Muscle of leg (tissue), 11 donors: ENCODE measurements around the gene HPGDS. TPM values are rescaled to one million over a fixed set of nuclear protein-coding genes. Genes with fewer than 3 reads are reported as not detected.
"Not testable (repeated sequence)": the region's sequence is repeated elsewhere in the genome, so short reads cannot be mapped to it uniquely, and the experiment has no call there.

Experiments used
- DNase-seq: peaks from one replicate; pipeline ENCODE4 v3.0.0; 2013
- H3K27ac ChIP-seq: one replicate; pipeline ENCODE4 v1.5.1; 2013; ENCODE audit warnings: mild to moderate bottlenecking, low read length, control low read depth
- H3K27me3 ChIP-seq: one replicate; pipeline ENCODE4 v1.6.1; 2013; ENCODE audit warnings: low read length; ENCODE audit not compliant: control insufficient read depth, insufficient read depth
- H3K36me3 ChIP-seq: one replicate; pipeline ENCODE4 v1.6.1; 2013; ENCODE audit warnings: low read length; ENCODE audit not compliant: control insufficient read depth, insufficient read depth
- H3K4me1 ChIP-seq: one replicate; pipeline ENCODE4 v1.6.1; 2013; ENCODE audit warnings: low read length; ENCODE audit not compliant: control insufficient read depth, insufficient read depth
- H3K4me3 ChIP-seq: one replicate; pipeline ENCODE4 v1.5.1; 2013; ENCODE audit warnings: low read length, control low read depth
- H3K9me3 ChIP-seq: replicated peaks from 2 replicates; pipeline ENCODE4 v1.6.1; 2013; ENCODE audit warnings: low read depth, low read length; ENCODE audit not compliant: control insufficient read depth
- WGBS: methylation state at CpG from one replicate; pipeline ENCODE4 v1.1.5; 2013; ENCODE audit warnings: missing lambda C conversion rate; ENCODE audit not compliant: insufficient coverage; 5-methylcytosine and 5-hydroxymethylcytosine counted together
- polyA plus RNA-seq, 8 donors: library from polyadenylated mRNA; unstranded; fragments of 120-200 nt; gene quantifications; one replicate each; pipeline versions ENCODE4 v1.2.1 to v1.2.3, GENCODE V29; 2013; ENCODE audit warnings: inconsistent platforms in 1 of 8, low replicate concordance in 1 of 8; ENCODE audit not compliant: insufficient read length in 8 of 8, insufficient read depth in 1 of 8
- total RNA-seq: library from RNA; stranded (reverse); fragments of 120-200 nt; gene quantifications from one replicate; pipeline ENCODE4 v1.2.4, GENCODE V29; 2013

HPGDS gene
- total and polyA plus RNA-seq, 9 donors, result 6.7 to 10.5 (median 8.5) TPM

GRCh38 chr4:94334962-94335361 is 7.7 kb downstream of the HPGDS start:
- Histone ChIP-seq H3K27ac (no peak overlapping the region), H3K27me3 (no peaks in the 10 kb centered on the region), H3K9me3 (no peaks in the 10 kb centered on the region), H3K4me1 (peaks cover 3% of the 10 kb centered on the region), H3K36me3 (no peaks in the 10 kb centered on the region), H3K4me3 (no peak overlapping the region)
- no CpG with 5 or more reads among the region's 3 CpGs for whole genome bisulfite sequencing
- DNase-seq, result no peak

- no peaks in the 10 kb centered on the region for H3K27me3 ChIP-seq
- H3K9me3 ChIP-seq, result no peaks in the 10 kb centered on the region
- peak; percentile 93 for DNase-seq
- no peaks in the 10 kb centered on the region for H3K36me3 ChIP-seq
- peak overlapping the region; percentile 26 for H3K27ac ChIP-seq
- no CpG with 5 or more reads among the region's 2 CpGs for WGBS
- H3K4me1 ChIP-seq, result peaks cover 3% of the 10 kb centered on the region
- H3K4me3 ChIP-seq, result no peak overlapping the region
Measured at GRCh38 chr4:94334476-94334875, 8.2 kb downstream of the HPGDS start.

- peak; percentile 59 for DNase-seq
Measured at GRCh38 chr4:94333866-94334265, 8.8 kb downstream of the HPGDS start.

GRCh38 chr4:94332983-94333590 is 9.5 kb downstream of the HPGDS start:
- H3K36me3 ChIP-seq, result no peaks in the 10 kb centered on the region
- no peaks in the 10 kb centered on the region for H3K27me3 ChIP-seq
- H3K4me3 ChIP-seq, result no peak overlapping the region
- peaks cover 3% of the 10 kb centered on the region for H3K4me1 ChIP-seq
- no peaks in the 10 kb centered on the region for H3K9me3 ChIP-seq
- no CpG with 5 or more reads among the region's 5 CpGs for WGBS
- DNase-seq, result peak; percentile 59
- H3K27ac ChIP-seq, result no peak overlapping the region

More at GRCh38 chr4:94333866-94334265, 8.8 kb downstream of the HPGDS start:
- Histone ChIP-seq H3K36me3 (no peaks in the 10 kb centered on the region), H3K9me3 (no peaks in the 10 kb centered on the region), H3K27ac (peak overlapping the region; percentile 26), H3K27me3 (no peaks in the 10 kb centered on the region), H3K4me3 (no peak overlapping the region), H3K4me1 (peaks cover 3% of the 10 kb centered on the region)
- 17% methylated on average over 1 of the region's 3 CpGs for WGBS

- H3K36me3 ChIP-seq, result no peaks in the 10 kb centered on the region
- peaks cover 19% of the 10 kb centered on the region for H3K9me3 ChIP-seq
- peaks cover 2% of the 10 kb centered on the region for H3K4me1 ChIP-seq
- H3K27me3 ChIP-seq, result no peaks in the 10 kb centered on the region
- H3K4me3 ChIP-seq, result no peak overlapping the region
- H3K27ac ChIP-seq, result no peak overlapping the region
- 60% methylated on average over 1 of the region's 1 CpG for WGBS
- DNase-seq, result no peak
Measured at GRCh38 chr4:94329933-94330332, 12.7 kb downstream of the HPGDS start.

DNA sequence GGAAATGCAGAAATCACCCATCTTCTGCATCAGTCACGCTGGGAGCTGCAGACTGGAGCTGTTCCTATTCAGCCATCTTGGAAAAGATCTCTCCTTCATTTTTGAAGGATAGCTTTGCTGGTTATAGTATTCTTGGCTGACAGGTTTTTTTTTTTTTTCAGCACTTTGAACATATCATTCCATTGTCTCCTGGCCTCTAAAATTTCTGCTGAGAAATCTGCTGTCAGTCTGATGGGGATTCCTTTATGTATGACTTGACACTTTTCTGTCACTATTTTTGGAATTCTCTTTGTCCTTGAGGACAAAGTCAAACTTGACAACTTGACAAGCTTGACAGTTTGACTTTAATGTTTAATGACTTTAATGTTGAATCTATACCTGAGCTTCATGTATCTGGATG is 16.8 kb downstream of the HPGDS start:
- no CpG with 5 or more reads among the region's 1 CpG for WGBS
- H3K36me3 ChIP-seq, result no peaks in the 10 kb centered on the region

DNA sequence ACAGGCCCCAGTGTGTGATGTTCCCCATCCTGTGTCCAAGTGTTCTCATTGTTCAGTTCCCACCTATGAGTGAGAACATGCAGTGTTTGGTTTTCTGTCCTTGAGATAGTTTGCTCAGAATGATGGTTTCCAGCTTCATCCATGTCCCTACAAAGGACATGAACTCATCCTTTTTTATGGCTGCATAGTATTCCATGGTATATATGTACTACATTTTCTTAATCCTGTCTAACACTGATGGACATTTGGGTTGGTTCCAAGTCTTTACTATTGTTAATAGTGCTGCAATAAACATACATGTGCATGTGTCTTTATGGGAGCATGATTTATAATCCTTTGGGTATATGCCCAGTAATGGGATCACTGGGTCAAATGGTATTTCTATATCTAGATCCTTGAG is 22.7 kb downstream of the HPGDS start:
- H3K4me3 ChIP-seq, H3K27ac ChIP-seq, H3K36me3 ChIP-seq, H3K9me3 ChIP-seq, H3K27me3 ChIP-seq, DNase-seq, H3K4me1 ChIP-seq: not testable (repeated sequence)

More for the DNA sequence above, 16.8 kb downstream of the HPGDS start:
- Histone ChIP-seq H3K9me3 (peaks cover 22% of the 10 kb centered on the region), H3K4me3 (no peak overlapping the region), H3K4me1 (no peaks in the 10 kb centered on the region), H3K27me3 (no peaks in the 10 kb centered on the region), H3K27ac (no peak overlapping the region)
- no peak for DNase-seq

DNA sequence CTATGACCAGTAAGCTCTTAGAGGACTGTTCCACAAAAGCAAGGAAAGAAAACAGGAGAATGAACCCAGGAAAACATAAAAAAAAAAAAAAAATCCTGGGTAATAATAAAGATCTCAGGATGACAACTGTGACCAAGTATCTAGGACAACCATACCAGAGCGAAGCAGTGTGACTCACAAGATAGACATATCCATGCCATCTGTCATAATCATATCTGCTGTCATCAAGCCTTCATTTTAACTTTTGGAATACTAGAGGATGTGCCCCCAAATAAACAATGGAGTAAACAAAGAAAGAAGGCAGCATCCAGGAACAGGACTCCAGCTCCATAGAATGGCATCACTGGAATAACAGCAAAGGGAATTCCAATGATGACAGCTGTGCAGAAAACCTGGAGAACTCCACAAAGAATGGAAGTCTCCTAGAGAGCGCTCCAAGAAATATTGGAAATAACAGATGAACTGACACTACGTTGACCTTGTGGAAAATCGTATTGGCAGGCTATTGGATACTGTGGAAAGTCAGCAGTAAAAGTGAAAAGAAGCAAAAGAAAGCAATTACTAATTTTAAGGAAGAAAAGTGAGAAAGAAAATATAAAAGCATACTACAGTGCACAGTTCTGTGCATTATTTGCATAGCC is 35.3 kb downstream of the HPGDS start:
- H3K9me3 ChIP-seq, result no peaks in the 10 kb centered on the region
- H3K4me3 ChIP-seq, result no peak overlapping the region
- peak overlapping the region; percentile 80 for H3K27ac ChIP-seq
- WGBS, result 63% methylated on average over 1 of the region's 4 CpGs
- no peaks in the 10 kb centered on the region for H3K36me3 ChIP-seq
- H3K27me3 ChIP-seq, result no peaks in the 10 kb centered on the region
- peaks cover 3% of the 10 kb centered on the region for H3K4me1 ChIP-seq
- peak; percentile 87 for DNase-seq

- Histone ChIP-seq H3K36me3 (no peaks in the 10 kb centered on the region), H3K4me3 (no peak overlapping the region), H3K27me3 (no peaks in the 10 kb centered on the region), H3K27ac (peak overlapping the region; percentile 80), H3K4me1 (peaks cover 3% of the 10 kb centered on the region), H3K9me3 (no peaks in the 10 kb centered on the region)
- peak; percentile 45 for DNase-seq
- no CpG with 5 or more reads among the region's 3 CpGs for WGBS
Measured at GRCh38 chr4:94306713-94307112, 35.9 kb downstream of the HPGDS start.

DNA sequence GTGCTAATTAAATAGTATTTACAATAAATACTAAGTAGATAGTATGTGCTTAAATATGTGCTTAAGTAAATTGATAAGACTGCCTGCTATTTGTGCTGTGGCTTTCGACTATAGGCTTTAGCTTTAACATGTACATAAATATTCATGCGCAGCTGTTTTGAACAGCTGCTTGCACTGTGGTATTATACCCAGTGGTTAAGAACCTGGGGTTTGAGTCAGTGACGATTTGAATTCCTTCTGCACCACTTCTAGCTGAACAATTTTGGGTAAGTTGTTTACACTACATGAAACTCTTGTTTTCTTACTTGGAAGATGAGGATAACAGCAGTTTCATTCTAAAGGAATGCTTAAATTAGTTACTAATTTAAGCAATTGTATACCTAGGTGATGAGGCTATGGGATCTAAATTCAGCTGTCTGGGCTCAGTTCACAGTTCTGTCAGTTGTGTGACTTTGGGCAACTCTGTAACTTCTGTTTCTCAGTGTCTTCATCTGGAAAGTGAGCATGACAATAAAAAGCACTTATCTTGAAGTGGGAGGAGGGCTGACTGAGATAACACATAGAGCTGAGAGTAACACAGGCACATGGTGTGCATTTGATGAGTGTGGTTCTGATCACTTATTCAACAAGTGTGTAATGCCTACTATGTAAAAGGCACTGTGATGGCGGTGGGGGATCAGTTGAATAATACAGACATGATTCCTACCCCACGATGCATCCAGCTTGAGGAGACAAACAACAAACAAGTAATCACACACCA is 37.0 kb downstream of the HPGDS start:
- Histone ChIP-seq H3K27me3 (no peaks in the 10 kb centered on the region), H3K9me3 (no peaks in the 10 kb centered on the region), H3K36me3 (no peaks in the 10 kb centered on the region), H3K4me3 (no peak overlapping the region), H3K4me1 (peaks cover 3% of the 10 kb centered on the region), H3K27ac (no peak overlapping the region)
- no CpG with 5 or more reads among the region's 5 CpGs for WGBS
- peak; percentile 40 for DNase-seq
